Calu3 (cell line): ENCODE measurements around the gene CYGB. TPM values are rescaled to one million over a fixed set of nuclear protein-coding genes. Genes with fewer than 3 reads are reported as not detected.
"Not testable (repeated sequence)": the region's sequence is repeated elsewhere in the genome, so short reads cannot be mapped to it uniquely, and the experiment has no call there.

Experiments used
- BruUV-seq: library from RNA; stranded (reverse); fragments of 400-500 nt; replicated peaks from 2 replicates; lab custom pipeline; 2021; lab: Mats Ljungman, UMichigan
- CTCF ChIA-PET: fragments of 300-600 bp; sonication (Branson Sonifier 250); formaldehyde crosslinking; loops from one replicate; lab custom pipeline; 2022; ENCODE audit warnings: antibody characterized with exemption; lab: Charles Lee
- DNase-seq: peaks from one replicate; pipeline ENCODE4 v3.0.0; 2022
- H3K27ac Mint-ChIP-seq: one replicate; pipeline ENCODE4 v1.8.0; 2022; ENCODE audit warnings: mixed read lengths; ENCODE audit not compliant: unreplicated experiment
- H3K27me3 Mint-ChIP-seq: one replicate; pipeline ENCODE4 v1.8.0; 2022; ENCODE audit warnings: mixed read lengths; ENCODE audit not compliant: unreplicated experiment
- H3K36me3 Mint-ChIP-seq: one replicate; pipeline ENCODE4 v1.8.0; 2022; ENCODE audit warnings: mild to moderate bottlenecking, moderate library complexity, mixed read lengths; ENCODE audit not compliant: insufficient read depth, unreplicated experiment
- H3K4me1 Mint-ChIP-seq: one replicate; pipeline ENCODE4 v1.8.0; 2022; ENCODE audit warnings: mild to moderate bottlenecking, low read depth, mixed read lengths; ENCODE audit not compliant: unreplicated experiment
- H3K4me3 Mint-ChIP-seq: one replicate; pipeline ENCODE4 v1.8.0; 2022; ENCODE audit warnings: mild to moderate bottlenecking, low read depth, moderate library complexity, mixed read lengths; ENCODE audit not compliant: unreplicated experiment
- H3K9me3 Mint-ChIP-seq: one replicate; pipeline ENCODE4 v1.8.0; 2022; ENCODE audit warnings: low read depth, mixed read lengths; ENCODE audit not compliant: unreplicated experiment
- CTCF ChIP-seq: fragments of 200-600 bp; IDR thresholded peaks from one replicate; pipeline ENCODE4 v1.8.0; 2022; ENCODE audit warnings: antibody characterized with exemption; ENCODE audit not compliant: unreplicated experiment
- intact Hi-C: fragments of 100-400 bp; cut with micrococcal nuclease; formaldehyde crosslinking; loops from one replicate; pipeline ENCODE4 v1.10.0; 2022; ENCODE audit not compliant: unreplicated experiment
- total RNA-seq: library from RNA; stranded (reverse); gene quantifications from 2 replicates; pipeline ENCODE4 v1.2.3, GENCODE V29; 2022

The CYGB gene
- total RNA-seq, 1 experiment from 2014 or later, result not detected

GRCh38 chr17:76523084-76524037, 14.1 kb downstream of the CYGB start:
- no peaks in the 10 kb centered on the region for H3K9me3 Mint-ChIP-seq
- H3K27ac Mint-ChIP-seq, result no peak overlapping the region
- no TSS peak for BruUV-seq
- peak; percentile 97 for TF ChIP-seq CTCF
- peaks cover 23% of the 10 kb centered on the region for H3K4me1 Mint-ChIP-seq
- intact Hi-C loops, result loop anchor here (2.0 to 5.0 kb wide), 2 partner anchors 23 to 99 kb away; no protein-coding TSS in a partner anchor
- H3K36me3 Mint-ChIP-seq, result no peaks in the 10 kb centered on the region
- H3K27me3 Mint-ChIP-seq, result peaks cover 47% of the 10 kb centered on the region
- CTCF ChIA-PET, result interaction anchor here (1.0 to 1.6 kb wide), 8 partner anchors 17 to 190 kb away, joined by 3 to 8 read pairs (median 4); partner anchors contain the start of genes PRCD and ST6GALNAC2
- H3K4me3 Mint-ChIP-seq, result no peak overlapping the region
- peak; percentile 88 for DNase-seq

- BruUV-seq, H3K27ac Mint-ChIP-seq, H3K36me3 Mint-ChIP-seq, DNase-seq, H3K4me3 Mint-ChIP-seq, H3K9me3 Mint-ChIP-seq: not testable (repeated sequence)
- Mint-ChIP-seq H3K4me1 (peaks cover 14% of the 10 kb centered on the region), H3K27me3 (peaks cover 39% of the 10 kb centered on the region)
- CTCF ChIA-PET, result interaction anchor here (1.3 kb wide), 1 partner anchor 30 kb away, joined by 4 read pairs; no protein-coding TSS in a partner anchor
- intact Hi-C loops, result loop anchor here (2.0 to 5.0 kb wide), 2 partner anchors 25 to 101 kb away; no protein-coding TSS in a partner anchor
Measured at GRCh38 chr17:76521683-76522082, 15.8 kb downstream of the CYGB start.

GRCh38 chr17:76521262-76521661, 16.2 kb downstream of the CYGB start:
- Mint-ChIP-seq H3K4me1 (peaks cover 14% of the 10 kb centered on the region), H3K36me3 (no peaks in the 10 kb centered on the region), H3K27ac (no peak overlapping the region), H3K4me3 (no peak overlapping the region), H3K9me3 (no peaks in the 10 kb centered on the region), H3K27me3 (peaks cover 38% of the 10 kb centered on the region)
- BruUV-seq, result no TSS peak
- intact Hi-C loops, result loop anchor here (5.0 kb wide), 1 partner anchor 101 kb away; no protein-coding TSS in a partner anchor
- TF ChIP-seq CTCF, result no peak
- DNase-seq, result no peak
- CTCF ChIA-PET, result interaction anchor here (1.3 kb wide), 1 partner anchor 30 kb away, joined by 4 read pairs; no protein-coding TSS in a partner anchor

GRCh38 chr17:76519048-76519966, 18.2 kb downstream of the CYGB start:
- no peak for DNase-seq
- H3K4me3 Mint-ChIP-seq, result no peak overlapping the region
- no peak overlapping the region for H3K27ac Mint-ChIP-seq
- CTCF ChIA-PET, result no interaction called here
- H3K4me1 Mint-ChIP-seq, result peaks cover 3% of the 10 kb centered on the region
- H3K36me3 Mint-ChIP-seq, result no peaks in the 10 kb centered on the region
- BruUV-seq, result no TSS peak
- H3K9me3 Mint-ChIP-seq, result no peaks in the 10 kb centered on the region
- peaks cover 42% of the 10 kb centered on the region for H3K27me3 Mint-ChIP-seq
- no peak for TF ChIP-seq CTCF
- intact Hi-C loops, result no loop called here
